Measurements from ENCODE around the gene FAM110C.

- TF ChIP-seq CTCF (IDR thresholded peaks at IDR 0.05 in 8 of 11, conservative IDR thresholded peaks at IDR 0.05 in 3 of 11) = no peak
- TF ChIP-seq POLR2A (IDR thresholded peaks at IDR 0.05) = no peak
- TF ChIP-seq POLR2AphosphoS5 (IDR thresholded peaks at IDR 0.05) = no peak
Observed at GRCh38 chr2:25543-25942, 20.8 kb downstream of the FAM110C start.

All from spleen (tissue), 7 donors.